GM19035 (cell line): Measurements from ENCODE around the gene PHKA2.

ENCODE experiments used
- ATAC-seq: cut with Tn5 transposase; IDR thresholded peaks from one replicate; pipeline ENCODE4 v1.9.1; 2021; ENCODE audit not compliant: unreplicated experiment

PHKA2 gene

GRCh38 chrX:18935893-18936292, 48.0 kb downstream of the PHKA2 start:
- ATAC-seq: no peak

GRCh38 chrX:18934708-18935107, 49.2 kb downstream of the PHKA2 start:
- no peak for ATAC-seq

- ATAC-seq: no peak
These were observed 50.3 kb downstream of the PHKA2 start for GRCh38 chrX:18933617-18934016.

GRCh38 chrX:18931972-18932371, 51.9 kb downstream of the PHKA2 start:
- ATAC-seq: no peak

GRCh38 chrX:18929775-18930174, 54.1 kb downstream of the PHKA2 start:
- ATAC-seq: no peak

GRCh38 chrX:18927558-18927957, 56.4 kb downstream of the PHKA2 start:
- ATAC-seq: no peak

GRCh38 chrX:18924507-18925088, 59.3 kb downstream of the PHKA2 start:
- no peak for ATAC-seq

GRCh38 chrX:18920566-18920965, 63.3 kb downstream of the PHKA2 start:
- no peak for ATAC-seq

GRCh38 chrX:18920079-18920478, 63.8 kb downstream of the PHKA2 start:
- ATAC-seq: no peak

GRCh38 chrX:18917831-18918230, 66.1 kb downstream of the PHKA2 start:
- ATAC-seq: no peak

GRCh38 chrX:18906286-18906685, 77.6 kb downstream of the PHKA2 start:
- ATAC-seq: no peak

- no peak for ATAC-seq
These were observed 83.4 kb downstream of the PHKA2 start for GRCh38 chrX:18900401-18900976.

- ATAC-seq: no peak
These were observed 84.0 kb downstream of the PHKA2 start for GRCh38 chrX:18899796-18900380.

- no peak for ATAC-seq
These were observed 85.4 kb downstream of the PHKA2 start for GRCh38 chrX:18898492-18898891.

- ATAC-seq: no peak
These were observed 85.8 kb downstream of the PHKA2 start for GRCh38 chrX:18898091-18898490.

GRCh38 chrX:18897611-18898010, 86.3 kb downstream of the PHKA2 start:
- no peak for ATAC-seq

GRCh38 chrX:18896680-18897544, 87.0 kb downstream of the PHKA2 start:
- no peak for ATAC-seq

- no peak for ATAC-seq
These were observed 88.5 kb downstream of the PHKA2 start for GRCh38 chrX:18895189-18895951.

- no peak for ATAC-seq
These were observed 89.8 kb downstream of the PHKA2 start for GRCh38 chrX:18894156-18894555.

- no peak for ATAC-seq
These were observed 90.4 kb downstream of the PHKA2 start for GRCh38 chrX:18893536-18893935.

GRCh38 chrX:18892899-18893298, 91.0 kb downstream of the PHKA2 start:
- no peak for ATAC-seq
